Endothelial cell of umbilical vein (primary cell): ENCODE results near the gene UBTD2. TPM values are rescaled to one million over a fixed set of nuclear protein-coding genes. Genes with fewer than 3 reads are reported as not detected.

Source experiments
- BruUV-seq: library from RNA; stranded (reverse); fragments of 400-500 nt; replicated peaks from 2 replicates; lab custom pipeline; 2021; lab: Mats Ljungman, UMichigan
- CTCF ChIA-PET: fragments of 300-600, 350-600 bp; sonication (Branson Sonifier 250); formaldehyde crosslinking; loops from one replicate; lab custom pipeline; 2021; ENCODE audit warnings: antibody characterized with exemption, inconsistent platforms; lab: Charles Lee
- POLR2A ChIA-PET: fragments of 300-600, 350-600 bp; sonication (Branson Sonifier 250); formaldehyde crosslinking; loops from one replicate; lab custom pipeline; 2021; ENCODE audit warnings: antibody characterized with exemption, inconsistent platforms; lab: Charles Lee
- DNase-seq: peaks from one replicate; pipeline ENCODE4 v3.0.0-alpha.2; 2011; ENCODE audit warnings: low read depth, low spot score
- FAIRE-seq: peaks from 2 replicates; lab custom pipeline; 2011; peaks lifted over from hg19 to GRCh38; lab: Jason Lieb, UNC
- H2AFZ ChIP-seq: 2 replicates; pipeline ENCODE4 v1.6.0; 2012; ENCODE audit warnings: low read depth, low read length, control low read depth, inconsistent platforms
- H3K27ac ChIP-seq: 2 replicates; pipeline ENCODE4 v1.5.1; 2011; ENCODE audit warnings: low read depth, mild to moderate bottlenecking, control low read depth, low read length, moderate library complexity; ENCODE audit not compliant: insufficient read depth
- H3K27me3 ChIP-seq, 2 experiments: 2 replicates each; pipeline versions ENCODE4 v1.6.0 to v1.6.1; 2011; ENCODE audit warnings: low read length in 2 of 2, mixed read lengths in 1 of 2; ENCODE audit not compliant: control insufficient read depth in 2 of 2, insufficient read depth in 2 of 2
- H3K36me3 ChIP-seq, 2 experiments: 2 replicates in 1 of 2; 3 replicates in 1 of 2; pipeline ENCODE4 v1.5.1; 2011; ENCODE audit warnings: low read length in 2 of 2, mild to moderate bottlenecking in 1 of 2, moderate library complexity in 1 of 2; ENCODE audit not compliant: control insufficient read depth in 2 of 2, insufficient read depth in 2 of 2; ENCODE audit errors: extremely low read depth in 1 of 2
- H3K4me1 ChIP-seq: 3 replicates; pipeline ENCODE4 v1.5.1; 2011; ENCODE audit warnings: mild to moderate bottlenecking, low read length; ENCODE audit not compliant: control insufficient read depth, insufficient read depth; ENCODE audit errors: extremely low read depth
- H3K4me2 ChIP-seq: 2 replicates; pipeline ENCODE4 v1.6.1; 2011; ENCODE audit warnings: low read length, control low read depth, mixed read lengths; ENCODE audit not compliant: insufficient read depth
- H3K4me3 ChIP-seq, 3 experiments: fragments of 200-600 bp in 1 of 3; sonication (generic), shearing (Covaris generic) in 1 of 3; replicated peaks in 1 of 3; 2 replicates each; pipeline ENCODE4 v1.5.1; 2011 to 2016; ENCODE audit warnings: control low read depth in 3 of 3, low read length in 3 of 3, mild to moderate bottlenecking in 2 of 3, inconsistent platforms in 1 of 3, low read depth in 1 of 3, moderate library complexity in 1 of 3; ENCODE audit not compliant: insufficient read depth in 1 of 3
- H3K79me2 ChIP-seq: 2 replicates; pipeline ENCODE4 v1.6.0; 2012; ENCODE audit warnings: low read length, inconsistent platforms; ENCODE audit not compliant: control insufficient read depth, insufficient read depth
- H3K9ac ChIP-seq: replicated peaks from 2 replicates; pipeline ENCODE3; 2011; ENCODE audit warnings: low read length, control low read depth; ENCODE audit not compliant: insufficient read depth; ENCODE audit errors: extremely low read depth
- H3K9me1 ChIP-seq: replicated peaks from 3 replicates; pipeline ENCODE4 v1.6.0; 2011; ENCODE audit warnings: mild to moderate bottlenecking, low read length; ENCODE audit not compliant: control insufficient read depth, insufficient read depth; ENCODE audit errors: extremely low read depth
- H3K9me3 ChIP-seq: replicated peaks from 2 replicates; pipeline ENCODE4 v1.5.1; 2012; ENCODE audit warnings: low read length, inconsistent platforms; ENCODE audit not compliant: control insufficient read depth, insufficient read depth
- H4K20me1 ChIP-seq: replicated peaks from 2 replicates; pipeline ENCODE3; 2011; ENCODE audit warnings: mild to moderate bottlenecking, low read length; ENCODE audit not compliant: control insufficient read depth, insufficient read depth; ENCODE audit errors: extremely low read depth
- EZH2 ChIP-seq: IDR thresholded peaks from 2 replicates; pipeline ENCODE4 v1.6.1; 2012; ENCODE audit warnings: borderline replicate concordance, low read depth, mild to moderate bottlenecking, moderate library complexity, low read length, inconsistent platforms; ENCODE audit not compliant: severe bottlenecking
- FOS ChIP-seq: IDR thresholded peaks from 2 replicates; pipeline ENCODE4 v1.6.1; 2011; ENCODE audit warnings: mild to moderate bottlenecking, low read length, moderate library complexity, borderline replicate concordance; ENCODE audit not compliant: insufficient read depth
- GATA2 ChIP-seq: IDR thresholded peaks from 2 replicates; pipeline ENCODE4 v1.7.0; 2011; ENCODE audit warnings: low read depth, mild to moderate bottlenecking, moderate library complexity, mixed read lengths, low read length; ENCODE audit not compliant: insufficient read length, insufficient read depth
- JUN ChIP-seq: IDR thresholded peaks from 2 replicates; pipeline ENCODE4 v1.6.1; 2011; ENCODE audit warnings: borderline replicate concordance, low read depth; ENCODE audit not compliant: insufficient read length, insufficient read depth
- MAX ChIP-seq: IDR thresholded peaks from 2 replicates; pipeline ENCODE4 v1.6.1; 2011; ENCODE audit not compliant: insufficient read depth, insufficient read length
- MYC ChIP-seq: IDR thresholded peaks from one replicate; pipeline ENCODE4 v1.6.1; 2011; ENCODE audit warnings: mild to moderate bottlenecking, low read depth, low read length
- POLR2A ChIP-seq: IDR thresholded peaks from 2 replicates; pipeline ENCODE4 v1.6.1; 2012; ENCODE audit warnings: low read depth, mild to moderate bottlenecking, control low read depth, low read length
- POLR2AphosphoS5 ChIP-seq: IDR thresholded peaks from 2 replicates; pipeline ENCODE4 v1.6.1; 2012; ENCODE audit warnings: low read depth, mild to moderate bottlenecking, control low read depth, low read length, moderate library complexity; ENCODE audit not compliant: insufficient read depth
- dilution Hi-C: fragments of 300-500 bp; cut with MboI; formaldehyde crosslinking; loops from one replicate; pipeline ENCODE4 v1.15.0; 2019; ENCODE audit warnings: low sequenced_read_pairs; ENCODE audit not compliant: extremely low pct_ligation_motif_present
- intact Hi-C: fragments of 100-400 bp; cut with micrococcal nuclease; formaldehyde crosslinking; loops from one replicate; pipeline ENCODE4 v1.10.0; 2022
- polyA plus RNA-seq, 4 experiments: library from polyadenylated mRNA; depleted of rRNA in 3 of 4; stranded (reverse) in 3 of 4; unstranded in 1 of 4; fragments of >200 nt; gene quantifications; 2 replicates each; pipeline versions ENCODE4 v1.2.1 to v1.2.3, GENCODE V29; 2011 to 2012; ENCODE audit warnings: missing spikeins in 1 of 4
- total RNA-seq: library from RNA; stranded (reverse); gene quantifications from 2 replicates; pipeline ENCODE4 v1.2.3, GENCODE V29; 2021
- TF ChIP-seq, protein P1 (sequence below), 2 donors: IDR thresholded peaks; 1 replicate in 1 of 2; 2 replicates in 1 of 2; pipeline ENCODE4 v1.5.1; 2011; ENCODE audit warnings: low read length in 2 of 2, mild to moderate bottlenecking in 2 of 2, moderate library complexity in 2 of 2, control low read depth in 1 of 2, inconsistent platforms in 1 of 2, low read depth in 1 of 2; ENCODE audit not compliant: insufficient read depth in 1 of 2; ENCODE audit errors: extremely low read depth in 1 of 2

UBTD2 gene
- total and polyA plus RNA-seq, 2 donors (not counting 3 experiments of a cell fraction or from before 2014, with no cell fraction given), result 10.1 to 22.6 TPM

GRCh38 chr5:172171118-172171517 is 112.4 kb downstream of the UBTD2 start:
- dilution Hi-C loops, result no loop called here
- H4K20me1 ChIP-seq, result no peaks in the 10 kb centered on the region
- no peak for FAIRE-seq

GRCh38 chr5:172170251-172170701 is 113.3 kb downstream of the UBTD2 start:
- Histone ChIP-seq H3K4me3 (no peak overlapping the region), H3K79me2 (no peaks in the 10 kb centered on the region), H2AFZ (no peak overlapping the region), H3K9me1 (no peaks in the 10 kb centered on the region), H4K20me1 (no peaks in the 10 kb centered on the region), H3K27me3 (no peaks in the 10 kb centered on the region), H3K9me3 (no peaks in the 10 kb centered on the region), H3K36me3 (no peaks in the 10 kb centered on the region), H3K9ac (no peak overlapping the region), H3K4me2 (no peak overlapping the region), H3K27ac (no peak overlapping the region), H3K4me1 (no peaks in the 10 kb centered on the region)
- DNase-seq (no peak), FAIRE-seq (no peak)
- CTCF ChIA-PET, result no interaction called here
- TF ChIP-seq, protein P1, sequence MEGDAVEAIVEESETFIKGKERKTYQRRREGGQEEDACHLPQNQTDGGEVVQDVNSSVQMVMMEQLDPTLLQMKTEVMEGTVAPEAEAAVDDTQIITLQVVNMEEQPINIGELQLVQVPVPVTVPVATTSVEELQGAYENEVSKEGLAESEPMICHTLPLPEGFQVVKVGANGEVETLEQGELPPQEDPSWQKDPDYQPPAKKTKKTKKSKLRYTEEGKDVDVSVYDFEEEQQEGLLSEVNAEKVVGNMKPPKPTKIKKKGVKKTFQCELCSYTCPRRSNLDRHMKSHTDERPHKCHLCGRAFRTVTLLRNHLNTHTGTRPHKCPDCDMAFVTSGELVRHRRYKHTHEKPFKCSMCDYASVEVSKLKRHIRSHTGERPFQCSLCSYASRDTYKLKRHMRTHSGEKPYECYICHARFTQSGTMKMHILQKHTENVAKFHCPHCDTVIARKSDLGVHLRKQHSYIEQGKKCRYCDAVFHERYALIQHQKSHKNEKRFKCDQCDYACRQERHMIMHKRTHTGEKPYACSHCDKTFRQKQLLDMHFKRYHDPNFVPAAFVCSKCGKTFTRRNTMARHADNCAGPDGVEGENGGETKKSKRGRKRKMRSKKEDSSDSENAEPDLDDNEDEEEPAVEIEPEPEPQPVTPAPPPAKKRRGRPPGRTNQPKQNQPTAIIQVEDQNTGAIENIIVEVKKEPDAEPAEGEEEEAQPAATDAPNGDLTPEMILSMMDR (IDR thresholded peaks at IDR 0.05; ENCODE audit: extremely low read depth in 1 of 2, insufficient read depth in 1 of 2, low read depth in 1 of 2, low read length in 2 of 2), result no peak
- TF ChIP-seq GATA2, result no peak
- TF ChIP-seq EZH2, result no peak
- TF ChIP-seq POLR2A, result no peak
- TF ChIP-seq MYC, result no peak
- TF ChIP-seq JUN, result no peak
- TF ChIP-seq MAX, result no peak
- no peak for TF ChIP-seq POLR2AphosphoS5
- no peak for TF ChIP-seq FOS
- intact Hi-C loops (no loop called here), dilution Hi-C loops (no loop called here)
- BruUV-seq, result no TSS peak
- POLR2A ChIA-PET, result no interaction called here

More at GRCh38 chr5:172171118-172171517, 112.4 kb downstream of the UBTD2 start:
- Histone ChIP-seq H3K36me3 (no peaks in the 10 kb centered on the region), H2AFZ (no peak overlapping the region), H3K27ac (no peak overlapping the region), H3K9ac (no peak overlapping the region), H3K4me1 (peaks cover 7% of the 10 kb centered on the region), H3K4me3 (no peak overlapping the region), H3K9me3 (no peaks in the 10 kb centered on the region), H3K27me3 (no peaks in the 10 kb centered on the region), H3K4me2 (no peak overlapping the region), H3K79me2 (no peaks in the 10 kb centered on the region), H3K9me1 (no peaks in the 10 kb centered on the region)
- DNase-seq, result no peak
- ChIA-PET CTCF (no interaction called here), POLR2A (no interaction called here)
- intact Hi-C loops, result no loop called here
- no peak for TF ChIP-seq POLR2AphosphoS5
- BruUV-seq, result no TSS peak
